NB4 (cell line): ENCODE data around the gene SAT2.

Source experiments
- DNase-seq: peaks from one replicate; pipeline ENCODE4 v3.0.0; 2010; ENCODE audit warnings: low read depth
- H3K4me3 ChIP-seq: one replicate; pipeline ENCODE4 v1.5.1; 2011; ENCODE audit warnings: mild to moderate bottlenecking, low read depth, low read length, moderate library complexity
- MYC ChIP-seq: IDR thresholded peaks from 2 replicates; pipeline ENCODE4 v1.6.1; 2011; ENCODE audit warnings: low read depth, low read length
- POLR2A ChIP-seq: IDR thresholded peaks from 2 replicates; pipeline ENCODE4 v1.6.1; 2011; ENCODE audit warnings: mild to moderate bottlenecking; ENCODE audit not compliant: insufficient read length; ENCODE audit errors: extremely low read depth
- TF ChIP-seq, protein P1 (sequence below): IDR thresholded peaks from one replicate; pipeline ENCODE4 v1.5.1; 2012; ENCODE audit warnings: low read depth, low read length
- TF ChIP-seq, protein P2 (sequence below): IDR thresholded peaks from 2 replicates; pipeline ENCODE4 v1.6.1; 2011; ENCODE audit warnings: low read depth, low read length

Gene SAT2

DNA sequence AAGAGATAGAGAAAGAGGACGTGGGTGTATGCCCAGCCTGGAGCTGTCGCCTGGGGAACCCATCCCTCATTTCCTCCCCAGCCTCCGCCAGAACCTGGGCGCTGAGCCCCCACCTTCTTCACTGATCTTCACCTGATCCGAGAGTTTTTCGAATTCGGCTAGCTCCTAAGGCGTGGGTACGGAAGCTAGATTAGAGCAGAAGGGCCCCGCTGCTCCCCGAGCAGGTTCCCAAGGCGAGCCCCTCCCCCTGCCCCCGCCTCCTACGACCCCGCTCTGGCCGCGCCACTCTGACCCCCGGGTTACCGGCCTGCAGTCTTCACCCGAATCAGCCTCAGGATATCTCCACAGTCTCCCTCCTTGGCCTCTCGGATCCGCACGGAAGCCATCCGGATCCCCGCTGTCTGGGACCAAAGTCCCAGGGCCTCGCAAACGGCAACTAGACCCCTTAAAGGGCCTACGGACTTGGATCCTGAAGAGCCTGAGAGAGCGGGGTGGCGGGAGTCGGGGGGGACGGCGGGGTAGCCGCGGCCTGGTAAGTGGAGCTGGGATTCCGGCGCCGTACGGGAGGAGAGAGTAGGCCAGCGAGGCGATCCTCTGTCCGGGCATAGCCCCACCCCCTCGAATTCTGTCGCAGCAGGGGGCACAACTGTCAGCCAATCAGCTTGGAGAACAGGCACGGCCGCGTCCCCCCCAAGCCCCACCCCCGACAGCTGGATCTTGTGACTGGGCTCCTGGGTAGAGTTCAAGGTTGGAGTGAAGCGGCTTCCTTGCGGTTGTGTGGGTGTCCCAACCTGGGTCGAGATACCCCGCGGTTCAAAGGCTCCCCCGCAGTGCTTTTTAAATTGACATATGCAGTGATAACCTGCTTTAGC lies at the start of gene SAT2:
TSS of gene SAT2 (minus strand) at position 572 of the 872 bp plus-strand sequence. CDS start at position 386, 186 bp downstream.
- TF ChIP-seq, protein P1, sequence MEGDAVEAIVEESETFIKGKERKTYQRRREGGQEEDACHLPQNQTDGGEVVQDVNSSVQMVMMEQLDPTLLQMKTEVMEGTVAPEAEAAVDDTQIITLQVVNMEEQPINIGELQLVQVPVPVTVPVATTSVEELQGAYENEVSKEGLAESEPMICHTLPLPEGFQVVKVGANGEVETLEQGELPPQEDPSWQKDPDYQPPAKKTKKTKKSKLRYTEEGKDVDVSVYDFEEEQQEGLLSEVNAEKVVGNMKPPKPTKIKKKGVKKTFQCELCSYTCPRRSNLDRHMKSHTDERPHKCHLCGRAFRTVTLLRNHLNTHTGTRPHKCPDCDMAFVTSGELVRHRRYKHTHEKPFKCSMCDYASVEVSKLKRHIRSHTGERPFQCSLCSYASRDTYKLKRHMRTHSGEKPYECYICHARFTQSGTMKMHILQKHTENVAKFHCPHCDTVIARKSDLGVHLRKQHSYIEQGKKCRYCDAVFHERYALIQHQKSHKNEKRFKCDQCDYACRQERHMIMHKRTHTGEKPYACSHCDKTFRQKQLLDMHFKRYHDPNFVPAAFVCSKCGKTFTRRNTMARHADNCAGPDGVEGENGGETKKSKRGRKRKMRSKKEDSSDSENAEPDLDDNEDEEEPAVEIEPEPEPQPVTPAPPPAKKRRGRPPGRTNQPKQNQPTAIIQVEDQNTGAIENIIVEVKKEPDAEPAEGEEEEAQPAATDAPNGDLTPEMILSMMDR: no peak
- TF ChIP-seq POLR2A (no peak), MYC (no peak)
- TF ChIP-seq, protein P2, sequence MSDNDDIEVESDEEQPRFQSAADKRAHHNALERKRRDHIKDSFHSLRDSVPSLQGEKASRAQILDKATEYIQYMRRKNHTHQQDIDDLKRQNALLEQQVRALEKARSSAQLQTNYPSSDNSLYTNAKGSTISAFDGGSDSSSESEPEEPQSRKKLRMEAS: no peak
- H3K4me3 ChIP-seq: peak within 1 kb of the TSS; percentile 50

DNA sequence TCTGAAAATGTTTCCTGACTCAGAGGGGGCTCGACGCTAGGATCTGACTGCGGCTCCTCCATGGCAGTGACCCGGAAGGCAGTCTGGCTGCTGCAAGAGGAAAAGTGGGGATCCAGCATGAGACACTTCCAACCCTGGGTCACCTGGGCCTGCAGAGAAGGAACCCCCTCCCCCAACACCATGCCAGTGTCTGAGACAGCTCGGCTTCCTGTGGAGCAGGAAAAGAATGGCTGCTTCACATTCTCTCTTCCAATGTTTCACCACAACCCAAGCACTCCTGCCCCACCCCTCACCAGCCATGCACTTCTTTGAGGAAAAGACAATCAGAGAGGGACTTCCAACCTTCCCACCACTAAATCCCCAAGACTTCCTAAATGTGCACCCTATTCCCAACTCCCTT lies 48.9 kb upstream of the SAT2 start:
- no peak overlapping the region for H3K4me3 ChIP-seq
- no peak for DNase-seq
- TF ChIP-seq, protein P1: no peak
- TF ChIP-seq POLR2A (no peak), MYC (no peak)
- TF ChIP-seq, protein P2: no peak

More for the DNA sequence above, at the start of gene SAT2:
- peak; percentile 89 for DNase-seq

DNA sequence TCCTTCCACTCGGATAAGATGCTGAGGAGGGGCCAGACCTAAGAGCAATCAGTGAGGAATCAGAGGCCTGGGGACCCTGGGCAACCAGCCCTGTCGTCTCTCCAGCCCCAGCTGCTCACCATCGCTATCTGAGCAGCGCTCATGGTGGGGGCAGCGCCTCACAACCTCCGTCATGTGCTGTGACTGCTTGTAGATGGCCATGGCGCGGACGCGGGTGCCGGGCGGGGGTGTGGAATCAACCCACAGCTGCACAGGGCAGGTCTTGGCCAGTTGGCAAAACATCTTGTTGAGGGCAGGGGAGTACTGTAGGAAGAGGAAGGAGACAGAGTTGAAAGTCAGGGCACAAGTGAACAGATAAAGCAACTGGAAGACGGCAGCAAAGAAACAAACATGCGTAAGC lies 47.3 kb upstream of the SAT2 start:
- DNase-seq: no peak
- no peak for TF ChIP-seq MYC
- TF ChIP-seq, protein P1: no peak
- TF ChIP-seq, protein P2: no peak
- no peak for TF ChIP-seq POLR2A
- H3K4me3 ChIP-seq: no peak overlapping the region

DNA sequence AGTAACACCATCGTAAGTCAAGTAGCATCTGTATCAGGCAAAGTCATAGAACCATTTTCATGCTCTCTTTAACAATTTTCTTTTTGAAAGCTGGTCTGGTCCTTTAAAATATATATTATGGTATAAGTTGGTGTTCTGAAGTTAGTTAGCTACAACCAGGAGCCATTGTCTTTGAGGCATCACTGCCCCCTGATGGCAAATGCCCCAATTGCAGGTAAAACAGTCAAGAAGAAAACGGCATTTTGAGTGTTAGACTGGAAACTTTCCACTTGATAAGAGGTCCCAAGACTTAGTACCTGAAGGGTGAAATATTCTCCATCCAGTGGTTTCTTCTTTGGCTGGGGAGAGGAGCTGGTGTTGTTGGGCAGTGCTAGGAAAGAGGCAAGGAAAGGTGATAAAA lies 45.6 kb upstream of the SAT2 start:
- peak; percentile 52 for DNase-seq
- no peak overlapping the region for H3K4me3 ChIP-seq
- TF ChIP-seq, protein P1: peak; percentile 50
- no peak for TF ChIP-seq MYC
- TF ChIP-seq, protein P2: no peak

DNA sequence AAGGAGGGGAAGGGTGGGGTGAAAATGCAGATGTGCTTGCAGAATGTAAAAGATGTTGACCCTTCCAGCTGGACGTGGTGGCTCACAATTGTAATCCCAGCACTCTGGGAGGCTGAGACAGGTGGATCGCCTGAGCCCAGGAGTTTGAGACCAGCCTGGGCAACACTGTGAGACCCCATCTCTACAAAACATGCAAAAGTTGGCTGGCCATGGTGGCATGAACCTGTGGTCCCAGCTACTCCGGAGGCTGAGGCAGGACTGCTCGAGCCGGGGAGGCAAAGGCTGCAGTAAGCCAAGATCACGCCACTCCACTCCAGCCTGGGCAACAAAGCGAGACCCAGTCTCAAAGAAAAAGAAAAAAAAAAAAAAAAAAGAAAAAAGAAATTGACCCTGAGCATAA lies 40.9 kb upstream of the SAT2 start:
- H3K4me3 ChIP-seq: no peak overlapping the region
- TF ChIP-seq, protein P2: no peak
- TF ChIP-seq, protein P1: no peak
- TF ChIP-seq POLR2A (no peak), MYC (no peak)
- no peak for DNase-seq
